ENCODE measurements around the gene P2RY1.
"Not testable (repeated sequence)": the region's sequence is repeated elsewhere in the genome, so short reads cannot be mapped to it uniquely, and the experiment has no call there.

The P2RY1 gene

GRCh38 chr3:152836269-152836668 is 1.3 kb downstream of the P2RY1 start:
- no peak for DNase-seq (ENCODE audit: low spot score)

DNA sequence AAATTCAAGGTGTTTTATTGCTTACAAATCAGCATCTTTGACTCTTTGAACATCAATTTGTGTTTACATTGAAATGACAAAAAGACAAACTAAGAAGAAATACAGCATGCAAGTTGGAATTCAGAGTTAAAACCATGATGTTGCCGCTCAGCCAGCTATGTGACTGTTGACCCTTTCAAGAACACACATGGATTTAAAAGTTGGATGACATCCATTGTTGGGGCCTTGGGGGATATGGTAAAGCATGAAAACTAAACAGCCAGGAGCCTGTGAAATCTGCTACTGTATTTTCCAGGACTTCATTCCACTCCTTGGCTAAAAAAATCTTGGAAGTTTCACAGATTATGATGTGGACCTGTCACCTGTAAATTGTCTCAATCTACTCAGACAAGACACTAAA is 4.6 kb downstream of the P2RY1 start:
- no peak for DNase-seq (ENCODE audit: low spot score)

GRCh38 chr3:152841131-152841530 is 6.2 kb downstream of the P2RY1 start:
- DNase-seq (ENCODE audit: low spot score), result no peak

- DNase-seq (ENCODE audit: low spot score), result no peak
Observed at GRCh38 chr3:152842413-152842812, 7.5 kb downstream of the P2RY1 start.

DNA sequence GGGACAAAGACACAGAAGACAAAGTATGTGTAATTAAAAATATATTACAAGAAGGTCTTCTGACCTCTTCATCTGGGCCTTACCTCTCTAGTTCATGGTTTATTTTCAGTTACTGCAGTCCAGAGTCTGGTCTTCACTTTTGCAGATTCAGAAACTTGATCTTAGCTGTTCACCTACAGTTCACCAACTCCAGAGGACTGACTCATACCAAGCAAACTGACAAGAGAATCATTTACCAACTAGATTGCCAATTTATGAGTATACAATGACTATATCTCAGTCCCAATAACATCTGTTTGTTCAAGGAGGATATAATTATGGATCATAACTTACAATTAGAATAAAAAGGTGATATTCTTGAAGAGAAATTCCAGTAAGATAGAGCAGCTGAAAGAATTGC is 9.0 kb downstream of the P2RY1 start:
- no peak for DNase-seq (ENCODE audit: low spot score)

DNA sequence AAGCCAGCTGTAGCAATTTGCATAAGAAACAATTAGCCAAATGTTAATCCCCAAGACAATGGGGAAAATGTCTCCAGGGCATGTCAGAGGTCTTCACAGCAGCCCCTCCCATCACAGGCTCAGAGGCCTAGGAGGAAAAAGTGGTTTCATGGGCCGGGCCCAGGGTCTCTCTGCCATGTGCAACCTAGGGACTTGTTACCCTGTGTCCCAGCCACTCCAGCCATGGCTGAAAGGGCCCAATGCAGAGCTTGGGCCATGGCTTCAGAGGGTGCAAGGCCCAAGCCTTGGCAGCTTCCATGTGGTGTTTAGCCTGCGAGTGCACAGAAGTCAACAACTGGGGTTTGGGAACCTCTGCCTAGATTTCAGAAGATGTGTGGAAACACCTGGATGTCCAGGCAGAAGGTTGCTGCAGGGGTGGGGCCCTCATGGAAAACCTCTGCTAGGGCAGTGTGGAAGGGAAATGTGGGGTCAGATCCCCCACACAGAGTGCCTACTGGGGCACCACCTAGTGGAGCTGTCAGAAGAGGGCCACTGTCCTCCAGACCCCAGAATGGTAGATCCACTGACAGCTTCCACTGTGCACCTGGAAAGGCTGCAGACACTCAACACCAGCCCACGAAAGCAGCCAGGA is 11.8 kb downstream of the P2RY1 start:
- not testable (repeated sequence) for DNase-seq (ENCODE audit: low spot score)

DNA sequence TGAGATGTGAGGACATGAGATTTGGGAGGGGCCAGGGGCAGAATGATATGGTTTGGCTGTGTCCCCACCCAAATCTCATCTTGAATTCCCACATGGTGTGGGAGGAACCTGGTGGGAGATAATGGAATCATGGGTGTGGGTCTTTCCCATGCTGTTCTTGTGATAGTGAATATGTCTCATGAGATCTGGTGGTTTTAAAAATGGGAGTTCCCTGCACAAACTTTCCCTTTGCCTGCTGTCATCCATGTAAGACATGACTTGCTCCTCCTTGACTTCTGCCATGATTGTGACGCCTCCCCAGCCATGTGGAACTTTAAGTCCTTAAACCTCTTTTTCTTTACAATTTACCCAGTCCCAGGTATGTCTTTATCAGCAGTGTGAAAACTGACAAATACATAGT is 12.7 kb downstream of the P2RY1 start:
- not testable (repeated sequence) for DNase-seq (ENCODE audit: low spot score)

- DNase-seq (ENCODE audit: low spot score), result no peak
Observed at GRCh38 chr3:152849996-152850578, 15.2 kb downstream of the P2RY1 start.

DNA sequence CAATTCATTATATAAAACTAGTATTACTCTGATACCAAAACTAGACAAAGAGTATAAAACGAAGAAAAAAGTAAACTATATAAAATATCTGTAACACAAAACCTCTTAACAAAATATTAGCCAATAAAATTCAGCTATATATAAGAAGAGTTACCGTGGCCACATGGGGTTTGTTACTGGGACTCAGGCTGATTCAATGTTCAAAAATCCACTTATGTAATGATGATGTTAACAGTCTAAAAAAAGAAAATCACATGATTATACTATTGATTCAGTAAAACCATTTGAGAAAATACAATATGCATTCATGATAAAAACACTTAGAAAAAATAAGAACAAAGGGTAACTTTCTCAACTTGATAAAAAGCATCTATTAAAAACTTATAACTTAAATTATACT is 18.3 kb downstream of the P2RY1 start:
- DNase-seq (ENCODE audit: low spot score), result no peak

DNA sequence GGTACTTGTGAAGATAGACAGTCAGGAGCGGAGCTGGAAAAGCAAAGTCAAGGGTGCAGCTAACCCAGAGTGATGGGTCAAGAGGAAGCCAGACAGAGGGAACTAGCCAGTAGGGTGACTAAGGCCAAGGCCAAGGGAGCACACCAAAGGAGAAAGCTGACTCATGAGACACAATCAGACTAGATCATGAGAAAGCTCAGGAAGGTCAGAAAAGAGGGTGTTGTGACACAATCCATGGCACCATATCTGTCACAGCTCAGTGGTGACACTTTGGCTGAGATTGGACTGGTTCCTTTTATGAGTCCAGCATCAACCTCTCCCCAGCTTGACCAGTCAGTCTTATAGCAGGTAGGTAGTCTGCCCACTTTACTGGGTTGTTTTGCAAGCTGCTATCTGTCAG is 22.2 kb downstream of the P2RY1 start:
- no peak for DNase-seq (ENCODE audit: low spot score)

DNA sequence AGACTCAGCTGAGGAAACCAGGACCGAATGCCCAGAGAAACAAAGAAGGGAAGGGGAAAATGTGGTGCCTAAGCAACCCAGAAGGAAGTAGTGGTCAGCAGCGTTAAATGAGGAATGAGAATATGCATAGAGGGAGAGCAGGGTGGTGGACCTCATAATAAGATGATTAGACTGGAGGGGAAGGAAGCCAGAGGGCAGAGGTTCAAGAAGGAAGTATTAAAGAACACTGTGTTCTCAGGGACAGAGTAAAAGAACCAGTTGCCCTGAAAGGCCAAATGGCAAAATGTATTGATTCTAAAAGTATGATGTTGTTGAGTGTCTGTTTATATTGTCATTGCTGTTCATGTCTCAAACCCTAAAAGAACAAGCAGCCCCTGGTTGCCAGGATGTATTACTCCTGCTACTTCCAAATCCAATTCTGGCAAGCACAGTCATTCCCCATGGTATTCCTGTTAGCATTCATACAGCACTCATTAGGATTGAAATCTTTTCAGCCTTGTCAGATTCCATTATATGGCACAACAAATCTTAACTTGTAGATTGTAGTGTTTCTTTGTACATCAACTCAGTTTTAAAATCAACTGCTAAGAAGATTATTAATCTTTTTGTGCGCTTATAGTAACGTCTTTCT is 23.4 kb downstream of the P2RY1 start:
- DNase-seq (ENCODE audit: low spot score), result no peak

DNA sequence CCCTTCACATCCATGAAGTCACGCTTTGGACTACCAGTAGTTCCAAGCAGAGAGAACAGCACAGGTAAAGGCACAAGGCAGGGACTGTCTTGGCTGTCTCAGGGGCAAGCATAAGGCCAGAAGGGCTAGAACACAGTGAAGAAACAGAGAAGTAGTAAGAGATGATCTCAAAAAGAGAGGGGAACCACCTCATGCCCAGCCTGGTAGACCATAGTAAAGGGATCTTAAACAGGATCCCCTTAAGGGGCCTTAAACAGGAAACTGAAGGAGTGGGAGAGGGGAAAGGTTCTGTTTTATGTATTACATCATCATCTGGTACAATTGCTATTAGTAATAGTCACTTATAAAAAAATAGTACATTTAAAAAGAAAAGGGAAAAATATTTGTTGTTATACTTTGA is 25.8 kb downstream of the P2RY1 start:
- DNase-seq (ENCODE audit: low spot score), result no peak

DNA sequence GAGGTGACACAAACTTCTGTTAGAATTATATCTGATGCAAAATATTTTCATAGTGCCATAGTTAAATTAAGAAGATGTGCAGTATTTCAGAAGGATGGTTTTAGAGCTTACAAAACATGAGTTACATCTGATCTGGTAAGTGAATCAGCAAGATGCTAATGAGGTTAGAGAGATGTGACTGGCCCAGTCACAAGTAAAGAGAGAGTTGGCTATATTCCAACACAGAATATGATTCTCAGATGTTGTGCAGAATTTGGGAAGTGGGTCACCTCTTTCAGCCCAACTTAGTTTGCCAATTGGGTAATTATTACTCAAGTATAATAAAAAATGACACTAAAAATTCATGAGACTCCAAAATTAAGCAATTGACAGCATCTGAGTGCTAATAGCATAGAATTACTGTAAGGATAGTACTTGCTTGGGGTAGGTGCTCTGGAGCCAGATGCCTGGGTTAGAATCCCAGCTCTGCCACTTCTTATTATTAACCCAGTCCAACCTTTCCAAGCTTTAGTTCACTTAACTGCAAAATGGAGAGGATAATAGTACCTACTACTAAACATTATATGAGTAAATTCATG is 30.8 kb downstream of the P2RY1 start:
- DNase-seq (ENCODE audit: low spot score), result no peak

GRCh38 chr3:152870027-152870426 is 35.1 kb downstream of the P2RY1 start:
- DNase-seq (ENCODE audit: low spot score), result no peak

DNA sequence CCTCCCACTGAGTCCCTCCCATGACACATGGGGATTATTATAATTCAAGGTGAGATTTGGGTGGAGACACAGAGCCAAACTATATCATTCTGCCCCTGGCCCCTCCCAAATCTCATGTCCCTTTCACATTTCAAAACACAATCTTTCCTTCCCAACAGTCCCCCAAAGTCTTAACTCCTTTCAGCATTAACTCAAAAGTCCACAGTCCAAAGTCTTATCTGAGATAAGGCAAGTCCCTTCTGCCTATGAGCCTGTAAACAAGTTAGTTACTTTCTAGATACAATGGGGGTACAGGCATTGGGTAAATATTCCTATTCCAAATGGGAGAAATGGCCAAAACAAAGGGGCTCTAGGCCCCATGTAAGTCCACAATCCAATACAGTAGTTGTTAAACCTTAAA is 38.4 kb downstream of the P2RY1 start:
- DNase-seq (ENCODE audit: low spot score), result not testable (repeated sequence)

GRCh38 chr3:152874896-152875749 is 40.2 kb downstream of the P2RY1 start:
- DNase-seq (ENCODE audit: low spot score), result no peak

DNA sequence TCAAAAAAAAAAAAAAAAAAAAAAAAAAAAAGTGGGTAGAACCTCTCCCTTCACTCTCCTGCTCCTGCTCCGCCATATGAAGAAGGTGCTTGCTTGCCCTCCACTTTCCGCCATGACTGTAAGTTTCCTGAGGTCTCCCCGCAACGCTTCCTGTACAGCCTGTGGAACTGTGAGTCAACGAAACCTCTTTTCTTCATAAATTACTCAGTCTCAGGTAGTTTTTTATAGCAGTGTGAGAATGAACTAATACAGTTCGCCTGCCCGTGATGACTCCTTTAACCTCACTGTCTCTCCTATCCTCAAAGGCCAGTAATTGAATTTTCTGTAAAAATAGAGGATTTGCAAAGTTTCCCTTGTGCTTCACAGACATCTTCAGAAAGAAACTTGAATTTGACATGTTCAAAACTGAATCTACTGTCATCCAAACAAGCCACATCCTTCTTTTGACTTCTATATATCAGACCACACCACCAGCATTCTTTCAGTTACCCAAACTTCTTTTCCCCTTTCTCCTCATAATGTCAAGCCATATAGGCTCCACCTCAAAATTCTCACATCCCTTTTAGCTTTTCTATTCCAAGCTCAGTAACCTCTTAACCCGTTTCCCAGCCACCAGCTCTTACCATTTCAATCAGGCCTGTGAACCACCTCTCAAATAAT is 44.3 kb downstream of the P2RY1 start:
- DNase-seq (ENCODE audit: low spot score), result no peak

- DNase-seq (ENCODE audit: low spot score), result no peak
Observed at GRCh38 chr3:152879790-152880174, 44.9 kb downstream of the P2RY1 start.

GRCh38 chr3:152885076-152885475 is 50.1 kb downstream of the P2RY1 start:
- no peak for DNase-seq (ENCODE audit: low spot score)
